ENCODE measurements around the gene CAPN9. TPM values are rescaled to one million over a fixed set of nuclear protein-coding genes. Genes with fewer than 3 reads are reported as not detected.
A peak's percentile ranks its signal among the peaks of the same experiment; 100 is the strongest.
"Not testable (repeated sequence)": the region's sequence is repeated elsewhere in the genome, so short reads cannot be mapped to it uniquely, and the experiment has no call there.

The CAPN9 gene, protein sequence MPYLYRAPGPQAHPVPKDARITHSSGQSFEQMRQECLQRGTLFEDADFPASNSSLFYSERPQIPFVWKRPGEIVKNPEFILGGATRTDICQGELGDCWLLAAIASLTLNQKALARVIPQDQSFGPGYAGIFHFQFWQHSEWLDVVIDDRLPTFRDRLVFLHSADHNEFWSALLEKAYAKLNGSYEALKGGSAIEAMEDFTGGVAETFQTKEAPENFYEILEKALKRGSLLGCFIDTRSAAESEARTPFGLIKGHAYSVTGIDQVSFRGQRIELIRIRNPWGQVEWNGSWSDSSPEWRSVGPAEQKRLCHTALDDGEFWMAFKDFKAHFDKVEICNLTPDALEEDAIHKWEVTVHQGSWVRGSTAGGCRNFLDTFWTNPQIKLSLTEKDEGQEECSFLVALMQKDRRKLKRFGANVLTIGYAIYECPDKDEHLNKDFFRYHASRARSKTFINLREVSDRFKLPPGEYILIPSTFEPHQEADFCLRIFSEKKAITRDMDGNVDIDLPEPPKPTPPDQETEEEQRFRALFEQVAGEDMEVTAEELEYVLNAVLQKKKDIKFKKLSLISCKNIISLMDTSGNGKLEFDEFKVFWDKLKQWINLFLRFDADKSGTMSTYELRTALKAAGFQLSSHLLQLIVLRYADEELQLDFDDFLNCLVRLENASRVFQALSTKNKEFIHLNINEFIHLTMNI
- 13.5 TPM for polyA plus RNA-seq
- long read RNA-seq, donor 1: 0 reads
- long read RNA-seq, donor 2, partial matches to known transcripts: 10 of 30 reads
- long read RNA-seq, donor 2, other reads (novel, unspliced or antisense): 19 of 30 reads
- long read RNA-seq, donor 3: 0 reads
- long read RNA-seq, donor 4, partial matches to known transcripts: 0 of 1 reads
- long read RNA-seq, donor 4, other reads (novel, unspliced or antisense): 0 of 1 reads
- long read RNA-seq, donor 5, partial matches to known transcripts: 12 of 25 reads
- long read RNA-seq, donor 5, other reads (novel, unspliced or antisense): 11 of 25 reads
- long read RNA-seq, donor 6: 0 reads
- long read RNA-seq, donor 7: 0 reads
- long read RNA-seq, donor 8, partial matches to known transcripts: 0 of 1 reads
- long read RNA-seq, donor 8, other reads (novel, unspliced or antisense): 0 of 1 reads
- long read RNA-seq, donor 9, partial matches to known transcripts: 0 of 3 reads
- long read RNA-seq, donor 9, other reads (novel, unspliced or antisense): 0 of 3 reads
- long read RNA-seq, donor 10, partial matches to known transcripts: 0 of 2 reads
- long read RNA-seq, donor 10, other reads (novel, unspliced or antisense): 0 of 2 reads
- long read RNA-seq, donor 11: 0 reads

DNA sequence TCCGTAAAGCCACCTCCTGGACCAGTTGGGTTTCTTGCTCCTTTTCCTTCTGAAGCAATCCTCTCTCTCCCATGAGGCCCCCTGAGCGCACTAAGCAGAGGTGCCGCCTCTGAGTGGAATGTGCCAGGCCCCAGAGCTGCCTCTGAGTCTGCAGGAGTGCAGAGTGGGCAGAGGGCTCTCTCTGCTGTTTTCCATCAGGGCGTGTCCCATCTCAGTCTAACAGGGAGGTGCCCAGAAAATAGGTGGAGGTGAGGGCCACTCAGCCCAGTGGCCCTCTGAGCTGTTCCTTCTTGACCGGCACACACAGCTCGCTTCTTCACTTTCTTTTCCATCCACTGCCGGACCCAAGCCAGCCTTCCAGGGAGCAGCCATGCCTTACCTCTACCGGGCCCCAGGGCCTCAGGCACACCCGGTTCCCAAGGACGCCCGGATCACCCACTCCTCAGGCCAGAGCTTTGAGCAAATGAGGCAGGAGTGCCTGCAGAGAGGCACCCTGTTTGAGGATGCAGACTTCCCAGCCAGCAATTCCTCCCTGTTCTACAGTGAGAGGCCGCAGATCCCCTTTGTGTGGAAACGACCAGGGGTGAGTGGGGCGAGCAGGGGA, at the start of gene CAPN9:
Gene CAPN9 (plus strand): TSS at position 262 of the 604 bp plus-strand sequence. CDS start 109 bp downstream, at position 371.
- H3K27ac ChIP-seq (ENCODE audit: low read length): peak within 1 kb of the TSS; percentile 58
- H3K9me3 ChIP-seq (ENCODE audit: control insufficient read depth, low read depth, low read length): no peaks in the 10 kb centered on the region
- H3K4me1 ChIP-seq (ENCODE audit: control insufficient read depth, insufficient read depth, low read length): peaks cover 30% of the 10 kb centered on the region
- H3K36me3 ChIP-seq (ENCODE audit: control insufficient read depth, insufficient read depth, low read length): no peaks in the 10 kb centered on the region
- H3K27me3 ChIP-seq (ENCODE audit: control insufficient read depth, insufficient read depth, low read length): no peaks in the 10 kb centered on the region
- DNase-seq: peak in 1 of 2 donors; percentile 51
- H3K4me3 ChIP-seq (ENCODE audit: low read length): peak within 1 kb of the TSS; percentile 9
- no CpG with 5 or more reads among the region's 14 CpGs for WGBS (ENCODE audit: insufficient coverage, low lambda C conversion rate)

DNA sequence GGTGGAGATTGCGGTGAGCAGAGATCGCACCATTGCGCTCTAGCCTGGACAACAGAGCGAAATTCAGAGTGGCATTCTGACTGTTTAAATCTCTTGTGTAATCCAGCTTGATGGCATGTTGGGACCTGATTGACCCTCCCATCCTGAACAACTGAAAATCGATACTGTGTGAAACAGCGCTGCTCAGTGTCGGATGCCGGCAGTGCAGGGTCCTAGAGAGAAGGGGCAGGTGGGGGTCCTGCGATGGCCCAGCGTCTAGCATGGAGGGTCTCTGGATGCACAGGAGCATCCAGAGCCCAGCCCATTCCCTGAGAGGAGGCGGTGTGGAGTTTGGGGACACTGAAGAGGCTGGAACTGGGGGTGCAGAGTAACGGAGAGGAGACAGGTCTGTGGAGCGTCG, 49.1 kb upstream of the CAPN9 start:
- peaks cover 16% of the 10 kb centered on the region for H3K4me1 ChIP-seq (ENCODE audit: control insufficient read depth, insufficient read depth, low read length)
- DNase-seq: no peak
- no peak overlapping the region for H3K4me3 ChIP-seq (ENCODE audit: low read length)
- 100% methylated on average over 1 of the region's 14 CpGs for WGBS (ENCODE audit: insufficient coverage, low lambda C conversion rate)
- H3K27ac ChIP-seq (ENCODE audit: low read length): no peak overlapping the region
- peaks cover 21% of the 10 kb centered on the region for H3K36me3 ChIP-seq (ENCODE audit: control insufficient read depth, insufficient read depth, low read length)
- H3K27me3 ChIP-seq (ENCODE audit: control insufficient read depth, insufficient read depth, low read length): no peaks in the 10 kb centered on the region
- no peaks in the 10 kb centered on the region for H3K9me3 ChIP-seq (ENCODE audit: control insufficient read depth, low read depth, low read length)

DNA sequence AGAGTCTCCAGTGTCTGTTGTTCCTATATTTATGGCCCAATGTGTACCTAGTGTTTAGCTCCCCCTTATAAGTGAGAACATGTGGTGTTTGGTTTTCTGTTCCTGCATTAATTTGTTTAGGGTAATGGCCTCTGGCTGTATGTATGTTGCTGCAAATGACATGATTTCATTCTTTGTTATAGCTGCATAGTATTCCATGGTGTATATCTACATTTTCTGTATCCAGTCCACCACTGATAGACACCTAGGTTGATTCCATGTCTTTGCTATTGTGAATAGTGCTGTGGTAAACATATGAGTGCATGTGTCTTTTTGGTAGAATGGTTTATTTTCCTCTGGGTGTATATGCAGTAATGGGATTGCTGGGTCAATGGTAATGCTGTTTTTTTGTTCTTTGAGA, 48.2 kb upstream of the CAPN9 start:
- H3K27ac ChIP-seq (ENCODE audit: low read length); DNase-seq; H3K27me3 ChIP-seq (ENCODE audit: control insufficient read depth, insufficient read depth, low read length); H3K9me3 ChIP-seq (ENCODE audit: control insufficient read depth, low read depth, low read length); H3K4me3 ChIP-seq (ENCODE audit: low read length): not testable (repeated sequence)
- H3K4me1 ChIP-seq (ENCODE audit: control insufficient read depth, insufficient read depth, low read length): peaks cover 21% of the 10 kb centered on the region
- peaks cover 14% of the 10 kb centered on the region for H3K36me3 ChIP-seq (ENCODE audit: control insufficient read depth, insufficient read depth, low read length)

DNA sequence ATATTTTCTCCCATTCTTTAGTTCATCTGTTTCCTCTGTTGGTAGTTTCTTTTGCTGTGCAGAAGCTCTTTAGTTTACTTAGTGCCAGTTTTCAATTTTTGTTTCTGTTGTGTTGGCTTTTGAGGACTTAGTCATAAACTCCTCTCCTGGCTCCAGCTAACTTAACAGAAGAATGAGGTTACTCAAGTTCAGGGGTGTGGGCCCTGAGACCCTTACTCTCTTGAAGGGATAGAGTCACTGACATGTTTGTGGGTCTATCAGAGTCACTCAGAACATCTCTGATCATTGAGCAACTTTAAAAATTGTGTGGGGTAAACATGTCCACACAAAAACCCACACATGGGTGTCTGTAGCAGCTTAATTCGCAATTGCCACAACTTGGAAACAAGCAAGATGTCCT, 47.5 kb upstream of the CAPN9 start:
- no peaks in the 10 kb centered on the region for H3K9me3 ChIP-seq (ENCODE audit: control insufficient read depth, low read depth, low read length)
- no peak overlapping the region for H3K4me3 ChIP-seq (ENCODE audit: low read length)
- DNase-seq: no peak
- no CpG with 5 or more reads among the region's 1 CpG for WGBS (ENCODE audit: insufficient coverage, low lambda C conversion rate)
- no peak overlapping the region for H3K27ac ChIP-seq (ENCODE audit: low read length)
- no peaks in the 10 kb centered on the region for H3K27me3 ChIP-seq (ENCODE audit: control insufficient read depth, insufficient read depth, low read length)
- peaks cover 13% of the 10 kb centered on the region for H3K36me3 ChIP-seq (ENCODE audit: control insufficient read depth, insufficient read depth, low read length)
- H3K4me1 ChIP-seq (ENCODE audit: control insufficient read depth, insufficient read depth, low read length): peaks cover 21% of the 10 kb centered on the region

DNA sequence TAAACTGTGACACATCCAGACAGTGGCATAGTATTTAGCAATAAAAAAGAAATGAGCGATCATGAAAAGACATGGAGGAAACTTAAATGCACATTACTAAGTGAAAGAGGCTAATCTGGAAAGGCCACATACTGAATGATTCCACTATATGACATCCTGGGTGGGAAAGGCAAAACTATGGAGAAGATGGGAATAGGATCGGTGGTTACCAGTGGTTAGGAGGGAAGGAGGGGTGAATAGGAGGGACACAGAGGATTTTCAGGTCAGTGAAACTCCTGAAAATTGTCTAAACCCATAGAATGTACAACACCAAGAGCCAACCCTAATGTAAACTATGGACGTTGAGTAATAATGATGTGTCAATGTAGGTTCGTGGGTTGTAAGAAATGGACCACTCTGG, 47.1 kb upstream of the CAPN9 start:
- whole genome bisulfite sequencing (ENCODE audit: insufficient coverage, low lambda C conversion rate): 94% methylated on average over 3 of the region's 4 CpGs
- peaks cover 16% of the 10 kb centered on the region for H3K36me3 ChIP-seq (ENCODE audit: control insufficient read depth, insufficient read depth, low read length)
- H3K4me1 ChIP-seq (ENCODE audit: control insufficient read depth, insufficient read depth, low read length): peaks cover 21% of the 10 kb centered on the region
- no peak for DNase-seq
- H3K27me3 ChIP-seq (ENCODE audit: control insufficient read depth, insufficient read depth, low read length): no peaks in the 10 kb centered on the region
- no peak overlapping the region for H3K4me3 ChIP-seq (ENCODE audit: low read length)
- no peaks in the 10 kb centered on the region for H3K9me3 ChIP-seq (ENCODE audit: control insufficient read depth, low read depth, low read length)
- no peak overlapping the region for H3K27ac ChIP-seq (ENCODE audit: low read length)

DNA sequence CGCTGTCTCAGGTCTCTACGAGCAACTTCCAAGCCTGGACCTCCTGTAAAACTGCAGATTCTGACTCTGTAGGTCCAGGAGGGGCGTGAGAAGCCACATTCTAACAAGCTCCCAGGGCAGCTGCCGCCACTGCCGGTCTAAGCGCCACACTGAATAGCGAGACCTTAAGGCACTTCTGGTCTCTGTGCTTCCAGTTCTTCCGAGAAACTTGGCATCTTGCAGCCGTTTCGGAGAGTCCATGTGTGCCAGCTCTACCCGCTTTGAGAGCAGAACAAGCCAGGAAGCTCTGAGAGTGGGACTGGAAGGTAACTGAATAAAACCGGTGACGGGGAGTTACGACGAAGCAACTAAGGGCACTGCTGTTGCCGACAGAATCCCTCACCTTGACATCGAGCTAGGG, 45.8 kb upstream of the CAPN9 start:
- Histone ChIP-seq H3K27me3 (ENCODE audit: control insufficient read depth, insufficient read depth, low read length) (no peaks in the 10 kb centered on the region), H3K4me3 (ENCODE audit: low read length) (no peak overlapping the region), H3K9me3 (ENCODE audit: control insufficient read depth, low read depth, low read length) (no peaks in the 10 kb centered on the region), H3K27ac (ENCODE audit: low read length) (no peak overlapping the region), H3K36me3 (ENCODE audit: control insufficient read depth, insufficient read depth, low read length) (peaks cover 23% of the 10 kb centered on the region), H3K4me1 (ENCODE audit: control insufficient read depth, insufficient read depth, low read length) (peaks cover 23% of the 10 kb centered on the region)
- DNase-seq: no peak
- WGBS (ENCODE audit: insufficient coverage, low lambda C conversion rate): no CpG with 5 or more reads among the region's 17 CpGs

DNA sequence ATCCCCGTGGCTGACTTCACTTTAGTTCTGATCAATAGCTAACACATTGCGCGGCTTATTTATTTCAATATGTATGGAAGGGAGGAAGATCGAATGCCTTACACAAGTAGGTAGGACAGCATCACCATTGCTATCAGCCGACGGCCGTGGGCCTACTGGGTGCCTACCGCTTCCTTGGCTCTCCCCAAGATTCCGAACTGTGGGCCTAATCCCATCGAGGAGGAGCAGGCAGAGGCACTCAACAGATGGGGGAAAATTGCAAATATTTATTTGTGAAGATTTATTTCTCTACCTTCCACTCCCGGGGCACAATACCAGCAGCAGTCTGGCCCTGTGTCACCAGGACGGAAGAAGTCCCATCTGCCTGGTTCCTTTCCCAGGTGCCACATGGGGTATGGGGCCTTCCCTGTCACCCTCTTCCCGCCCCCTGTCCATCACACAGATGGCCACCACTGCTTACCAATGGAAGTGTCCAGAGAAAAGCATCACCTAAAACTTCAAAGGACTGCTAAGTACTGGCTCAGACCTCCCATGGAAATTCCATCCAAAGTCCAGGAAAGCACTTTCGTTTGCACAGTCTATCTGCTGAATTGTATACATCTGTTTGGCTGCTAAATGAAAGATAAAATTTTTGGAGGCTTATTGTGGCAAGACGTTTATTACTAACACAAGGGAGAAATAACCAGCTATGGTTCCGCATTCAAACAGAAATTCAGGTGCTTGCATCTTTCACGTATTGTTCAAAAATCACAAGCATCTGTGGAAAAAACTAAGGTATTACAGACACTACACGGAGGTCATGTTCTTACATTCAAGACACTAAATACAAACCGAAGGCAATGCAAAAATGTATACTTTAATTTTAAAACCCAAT, 45.1 kb upstream of the CAPN9 start:
- H3K36me3 ChIP-seq (ENCODE audit: control insufficient read depth, insufficient read depth, low read length): peaks cover 29% of the 10 kb centered on the region
- H3K27me3 ChIP-seq (ENCODE audit: control insufficient read depth, insufficient read depth, low read length): no peaks in the 10 kb centered on the region
- no peaks in the 10 kb centered on the region for H3K9me3 ChIP-seq (ENCODE audit: control insufficient read depth, low read depth, low read length)
- DNase-seq: peak in 1 of 2 donors; percentile 65
- WGBS (ENCODE audit: insufficient coverage, low lambda C conversion rate): 86% methylated on average over 2 of the region's 19 CpGs
- no peak overlapping the region for H3K4me3 ChIP-seq (ENCODE audit: low read length)
- H3K27ac ChIP-seq (ENCODE audit: low read length): peak overlapping the region; percentile 44
- peaks cover 25% of the 10 kb centered on the region for H3K4me1 ChIP-seq (ENCODE audit: control insufficient read depth, insufficient read depth, low read length)

DNA sequence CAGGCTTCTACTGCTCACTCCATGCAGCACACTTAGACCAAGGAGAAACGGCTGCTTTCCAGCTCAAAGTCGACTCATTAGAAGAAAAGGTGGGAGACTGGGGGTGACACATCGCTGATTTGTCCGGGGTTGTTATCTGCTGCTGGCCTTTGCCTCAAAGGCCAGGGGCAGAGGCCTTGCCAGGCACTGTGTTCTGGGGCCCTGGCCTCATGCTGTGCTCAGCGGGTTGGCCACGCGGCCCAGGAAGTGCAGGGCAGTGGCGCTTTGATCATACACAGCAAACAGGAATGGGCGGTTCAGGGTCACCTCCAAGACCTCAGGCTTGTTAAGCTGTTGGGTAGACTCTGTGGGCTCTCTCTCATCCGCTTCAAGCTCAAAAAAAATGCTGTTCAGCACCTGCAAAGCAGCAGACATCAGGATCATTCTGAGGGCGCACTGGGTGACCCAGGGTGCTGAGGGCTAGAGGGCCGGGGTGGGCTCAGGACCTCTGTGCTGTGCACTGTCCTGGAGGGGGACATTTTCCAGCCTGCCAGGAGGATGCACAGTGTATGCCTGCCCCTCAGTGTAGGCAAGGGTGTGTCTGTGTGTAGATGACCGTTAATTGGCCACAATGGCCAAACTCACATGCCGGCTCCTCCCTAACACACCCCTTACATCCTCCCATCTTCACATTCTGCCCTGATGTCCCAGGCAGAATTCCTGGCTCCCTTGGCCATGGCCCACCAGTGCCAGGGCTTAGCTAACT, 44.1 kb upstream of the CAPN9 start:
- H3K36me3 ChIP-seq (ENCODE audit: control insufficient read depth, insufficient read depth, low read length): peaks cover 32% of the 10 kb centered on the region
- H3K4me3 ChIP-seq (ENCODE audit: low read length): no peak overlapping the region
- WGBS (ENCODE audit: insufficient coverage, low lambda C conversion rate): no CpG with 5 or more reads among the region's 14 CpGs
- peaks cover 35% of the 10 kb centered on the region for H3K4me1 ChIP-seq (ENCODE audit: control insufficient read depth, insufficient read depth, low read length)
- H3K27me3 ChIP-seq (ENCODE audit: control insufficient read depth, insufficient read depth, low read length): no peaks in the 10 kb centered on the region
- no peaks in the 10 kb centered on the region for H3K9me3 ChIP-seq (ENCODE audit: control insufficient read depth, low read depth, low read length)
- peak overlapping the region; percentile 44 for H3K27ac ChIP-seq (ENCODE audit: low read length)
- DNase-seq: peak; percentile 81 to 89

Measured in large intestine (tissue), 12 donors.